ENCODE results near the gene RAD51B.
A peak's percentile ranks its signal among the peaks of the same experiment; 100 is the strongest.

The RAD51B gene

DNA sequence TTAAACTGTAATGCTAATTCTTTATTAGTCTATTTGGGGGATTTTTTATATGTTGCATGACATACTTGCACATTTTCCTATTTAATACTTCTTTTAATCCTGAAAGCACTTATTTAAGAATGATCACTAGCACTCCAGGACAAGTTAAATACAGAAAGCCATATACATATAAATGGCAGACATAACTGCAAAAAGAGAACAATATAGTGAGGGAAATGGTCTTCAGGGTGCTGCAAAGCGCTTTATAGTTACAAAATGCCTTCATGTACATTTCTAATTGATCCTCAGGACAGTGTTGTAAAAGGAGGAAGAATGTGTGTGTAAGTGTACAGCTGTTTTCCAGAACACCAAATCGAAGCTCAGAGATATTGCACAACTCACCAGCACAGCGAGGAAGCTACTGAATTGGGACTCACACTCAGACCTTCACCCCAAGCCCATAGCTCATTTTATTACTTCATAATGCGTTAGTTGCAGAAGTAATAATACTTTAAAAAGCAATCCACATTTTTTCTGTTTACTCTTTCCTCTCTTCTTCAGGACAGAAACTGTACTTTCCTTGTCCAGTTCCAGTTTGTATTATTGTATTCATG, 428.2 kb downstream of the RAD51B start:
- FAIRE-seq (no peak), DNase-seq (ENCODE audit: insufficient read length, low spot score) (no peak)
- TF ChIP-seq, protein P1, sequence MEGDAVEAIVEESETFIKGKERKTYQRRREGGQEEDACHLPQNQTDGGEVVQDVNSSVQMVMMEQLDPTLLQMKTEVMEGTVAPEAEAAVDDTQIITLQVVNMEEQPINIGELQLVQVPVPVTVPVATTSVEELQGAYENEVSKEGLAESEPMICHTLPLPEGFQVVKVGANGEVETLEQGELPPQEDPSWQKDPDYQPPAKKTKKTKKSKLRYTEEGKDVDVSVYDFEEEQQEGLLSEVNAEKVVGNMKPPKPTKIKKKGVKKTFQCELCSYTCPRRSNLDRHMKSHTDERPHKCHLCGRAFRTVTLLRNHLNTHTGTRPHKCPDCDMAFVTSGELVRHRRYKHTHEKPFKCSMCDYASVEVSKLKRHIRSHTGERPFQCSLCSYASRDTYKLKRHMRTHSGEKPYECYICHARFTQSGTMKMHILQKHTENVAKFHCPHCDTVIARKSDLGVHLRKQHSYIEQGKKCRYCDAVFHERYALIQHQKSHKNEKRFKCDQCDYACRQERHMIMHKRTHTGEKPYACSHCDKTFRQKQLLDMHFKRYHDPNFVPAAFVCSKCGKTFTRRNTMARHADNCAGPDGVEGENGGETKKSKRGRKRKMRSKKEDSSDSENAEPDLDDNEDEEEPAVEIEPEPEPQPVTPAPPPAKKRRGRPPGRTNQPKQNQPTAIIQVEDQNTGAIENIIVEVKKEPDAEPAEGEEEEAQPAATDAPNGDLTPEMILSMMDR (IDR thresholded peaks at IDR 0.05; ENCODE audit: insufficient read depth, missing control alignments): no peak

DNA sequence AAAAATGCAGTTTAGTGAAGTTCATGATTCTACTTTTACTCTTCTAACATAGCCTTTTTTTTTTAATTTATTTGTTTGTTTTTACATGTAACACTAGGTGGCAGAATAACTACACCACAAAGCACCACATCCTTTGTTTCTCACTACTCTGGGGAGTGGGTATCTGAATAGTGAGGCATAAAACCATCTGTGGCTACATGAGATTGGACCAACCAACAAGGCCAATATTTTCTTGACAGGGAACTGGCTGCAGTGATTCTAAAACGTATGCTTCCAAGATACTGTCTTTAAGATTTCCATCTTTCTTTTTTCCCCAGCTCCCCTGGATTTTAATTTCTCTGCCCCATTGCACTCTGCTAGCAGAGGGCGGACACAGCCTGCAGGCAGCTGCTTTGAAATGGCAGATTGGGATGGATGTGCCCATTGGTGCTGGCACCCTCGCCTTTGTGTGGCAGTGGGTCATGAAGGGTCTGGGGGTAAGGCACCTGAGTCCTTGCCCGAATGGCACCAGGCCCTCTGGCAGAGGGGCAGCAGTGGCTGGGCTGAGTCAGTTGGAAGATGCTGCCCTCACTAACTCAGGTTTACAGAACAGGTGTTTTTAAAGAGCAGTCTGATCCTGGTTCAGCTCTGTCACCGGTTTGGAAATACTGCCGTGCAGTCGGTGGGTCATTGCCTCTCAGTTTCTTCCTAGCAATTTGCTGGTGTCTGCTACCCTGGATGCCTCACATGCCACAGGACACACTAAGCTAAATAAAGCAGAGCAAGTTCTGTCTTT, 429.1 kb downstream of the RAD51B start:
- TF ChIP-seq, protein P1 (IDR thresholded peaks at IDR 0.05; ENCODE audit: insufficient read depth, missing control alignments): peak; percentile 61
- DNase-seq (ENCODE audit: insufficient read length, low spot score): peak; percentile 31
- FAIRE-seq: no peak

DNA sequence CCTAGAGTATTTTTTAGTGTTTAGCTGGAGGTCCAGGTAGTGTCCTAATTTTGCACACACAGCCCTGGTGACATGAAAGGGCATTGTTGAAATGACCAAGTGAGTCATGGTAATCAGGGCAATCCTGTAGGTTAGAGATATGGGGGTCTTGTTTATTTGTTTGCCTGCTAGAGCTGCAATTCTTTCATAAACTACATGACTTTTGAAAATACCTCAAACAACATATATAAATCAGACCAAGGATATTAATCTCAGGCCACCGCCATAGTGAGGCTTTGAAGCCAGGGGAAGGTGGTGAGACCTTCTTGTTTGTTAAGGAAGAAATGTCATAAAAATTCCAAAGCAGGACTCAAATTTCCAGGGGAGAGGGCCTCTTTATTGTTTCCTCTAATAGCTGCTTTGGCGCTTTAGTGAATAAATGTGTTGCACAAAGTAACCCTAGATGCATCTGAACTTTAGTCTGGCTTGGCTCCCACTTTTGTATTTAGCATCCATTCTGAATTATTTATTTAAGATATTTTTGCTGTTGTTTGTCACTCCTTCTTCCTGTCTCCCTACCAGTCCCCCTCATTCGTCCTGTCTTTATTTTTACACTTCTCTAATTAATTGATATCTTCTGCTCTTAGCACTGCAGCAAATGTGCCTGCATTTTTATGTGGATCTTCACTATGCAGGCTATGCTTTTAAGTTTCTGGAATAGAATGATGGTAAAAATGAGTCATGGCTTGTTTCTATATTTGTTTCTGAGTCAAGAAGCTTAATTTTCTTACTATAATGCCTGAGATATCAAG, 430.3 kb downstream of the RAD51B start:
- TF ChIP-seq, protein P1 (IDR thresholded peaks at IDR 0.05; ENCODE audit: insufficient read depth, missing control alignments): no peak
- FAIRE-seq (no peak), DNase-seq (ENCODE audit: insufficient read length, low spot score) (no peak)

DNA sequence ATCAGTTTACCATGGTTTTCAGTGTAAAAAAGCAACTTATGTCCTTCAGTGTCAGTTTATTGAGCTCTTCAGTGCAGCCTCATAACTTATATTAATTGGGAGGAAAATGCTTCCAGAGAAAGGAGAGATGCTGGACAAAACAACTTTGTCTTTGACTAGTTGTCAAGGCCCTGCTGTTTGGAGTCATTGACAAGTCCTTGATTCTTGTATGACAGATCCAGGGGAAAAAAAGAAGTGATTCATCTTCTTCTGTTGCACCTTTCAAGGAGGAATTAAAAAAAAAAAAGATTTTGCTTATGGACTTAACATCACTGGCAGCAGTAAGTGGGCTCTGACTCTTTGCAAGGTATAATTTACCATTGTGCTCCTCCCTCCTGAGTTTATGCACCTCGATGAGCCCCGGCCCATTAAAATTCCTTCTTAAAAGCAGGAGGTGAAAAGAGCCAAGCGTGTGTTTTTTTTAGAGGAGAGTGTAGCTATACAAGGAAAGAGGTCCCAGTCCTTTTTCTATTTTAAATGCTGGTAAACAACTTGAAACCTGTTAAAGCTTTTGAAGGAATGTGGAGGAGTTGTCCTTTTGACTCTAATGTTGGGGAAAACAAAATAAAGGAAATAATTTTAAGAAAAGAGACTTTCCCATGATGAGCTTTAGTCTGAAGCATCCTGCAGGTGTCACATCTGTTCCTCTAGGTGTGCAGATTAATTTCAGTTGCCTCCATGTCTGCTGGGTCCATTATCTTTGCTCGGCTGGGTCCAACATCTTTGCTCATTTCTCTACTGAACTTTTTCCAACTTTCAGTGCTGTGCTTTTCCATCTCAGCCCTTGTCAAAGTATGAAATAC, 431.6 kb downstream of the RAD51B start:
- DNase-seq (ENCODE audit: insufficient read length, low spot score) (no peak), FAIRE-seq (no peak)
- TF ChIP-seq, protein P1 (IDR thresholded peaks at IDR 0.05; ENCODE audit: insufficient read depth, missing control alignments): no peak

DNA sequence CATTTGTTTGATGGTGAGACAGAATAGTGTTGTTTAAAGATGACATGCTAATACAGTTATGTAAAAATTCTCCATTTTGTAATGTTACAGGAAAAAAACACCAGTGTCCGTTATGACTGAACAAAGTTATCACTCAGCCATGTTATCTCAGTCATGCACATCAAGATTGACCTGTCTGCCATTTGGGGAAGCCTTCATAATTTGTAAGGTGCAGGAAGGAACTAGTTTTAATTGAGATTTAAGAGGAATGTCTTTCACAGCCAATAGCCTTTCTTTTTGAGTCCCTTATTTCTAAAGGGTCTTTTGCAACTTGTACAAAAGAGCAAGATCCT, 432.2 kb downstream of the RAD51B start:
- FAIRE-seq: no peak
- TF ChIP-seq, protein P1 (IDR thresholded peaks at IDR 0.05; ENCODE audit: insufficient read depth, missing control alignments): no peak
- DNase-seq (ENCODE audit: insufficient read length, low spot score): no peak

DNA sequence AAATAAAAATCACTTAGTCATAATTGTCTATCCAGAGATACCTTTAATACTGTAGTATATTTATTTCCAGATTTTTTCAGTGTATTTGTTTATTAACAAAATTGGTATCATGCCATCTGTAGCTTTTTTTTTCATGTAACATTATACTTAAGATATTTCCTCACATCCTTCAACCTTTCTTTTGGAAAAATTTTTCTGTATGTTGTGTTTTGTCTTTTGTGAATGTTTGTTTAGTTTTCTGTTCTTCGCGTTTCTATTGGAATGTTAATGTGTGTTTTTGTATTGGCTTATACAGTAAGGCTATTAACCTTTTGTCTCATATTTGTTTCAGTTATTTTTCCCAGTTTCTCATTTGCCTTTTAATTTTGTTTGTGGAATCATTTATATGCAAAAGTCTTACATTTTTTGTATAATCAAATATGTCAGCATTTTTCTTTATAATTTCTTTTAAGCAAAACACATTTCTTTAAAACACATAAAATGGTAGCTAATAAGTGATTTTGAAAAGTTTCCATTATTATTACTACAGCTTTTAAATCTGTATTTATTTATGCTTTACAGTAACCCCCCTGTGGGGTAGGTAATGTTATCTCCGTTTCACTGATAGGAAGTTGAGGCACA, 433.7 kb downstream of the RAD51B start:
- FAIRE-seq: no peak
- TF ChIP-seq, protein P1 (IDR thresholded peaks at IDR 0.05; ENCODE audit: insufficient read depth, missing control alignments): no peak
- no peak for DNase-seq (ENCODE audit: insufficient read length, low spot score)
